Stomach (tissue), 9 donors: Measurements from ENCODE around the gene ITGB8. TPM values are rescaled to one million over a fixed set of nuclear protein-coding genes. Genes with fewer than 3 reads are reported as not detected.

Experiments
- DNase-seq, 2 donors: peaks; one replicate each; pipeline versions ENCODE4 v3.0.0 to v3.0.0-alpha.2; 2013 to 2019
- H3K27ac ChIP-seq, 5 donors: fragments of 200-600 bp in 4 of 5; sonication (generic) in 4 of 5; one replicate each; pipeline ENCODE4 v1.5.1; 2013 to 2019; ENCODE audit warnings: mild to moderate bottlenecking in 1 of 5, moderate library complexity in 1 of 5
- H3K27me3 ChIP-seq, 3 donors: fragments of 200-600 bp; sonication (generic); one replicate each; pipeline ENCODE4 v1.5.1; 2017 to 2019; ENCODE audit warnings: mixed run types in 1 of 3
- H3K36me3 ChIP-seq, 4 donors: fragments of 200-600 bp; sonication (generic); 1 replicate in 3 of 4; 2 replicates in 1 of 4; pipeline ENCODE4 v1.5.1; 2016 to 2019
- H3K4me1 ChIP-seq, 4 donors: fragments of 200-600 bp; sonication (generic); one replicate each; pipeline ENCODE4 v1.5.1; 2016 to 2019
- H3K4me3 ChIP-seq, 4 donors: fragments of 200-600 bp; sonication (generic) in 3 of 4; one replicate each; pipeline ENCODE4 v1.5.1; 2016 to 2019; ENCODE audit warnings: mild to moderate bottlenecking in 1 of 4
- H3K9me3 ChIP-seq, 4 donors: fragments of 200-600 bp; sonication (generic); one replicate each; pipeline ENCODE4 v1.5.1; 2016 to 2019
- EP300 ChIP-seq: sonication (generic); formaldehyde crosslinking; IDR thresholded peaks from one replicate; pipeline ENCODE4 v1.6.1; 2017; ENCODE audit warnings: antibody characterized with exemption
- POLR2A ChIP-seq, 4 donors: fragments of 450-650 bp; IDR thresholded peaks; one replicate each; pipeline ENCODE4 v1.6.1; 2016; ENCODE audit warnings: antibody characterized with exemption in 4 of 4, control low read depth in 2 of 4, mild to moderate bottlenecking in 1 of 4, moderate library complexity in 1 of 4
- POLR2AphosphoS5 ChIP-seq, 3 donors: sonication (generic); formaldehyde crosslinking; IDR thresholded peaks; one replicate each; pipeline ENCODE4 v1.6.1; 2016; ENCODE audit warnings: antibody characterized with exemption in 3 of 3
- WGBS, 5 donors: extraction: QIAGEN DNeasy Blood & Tissue Kit in 3 of 5; methylation state at CpG; one replicate each; pipeline versions ENCODE4 v1.1.5 to v1.1.7; 2013 to 2018; 5-methylcytosine and 5-hydroxymethylcytosine counted together
- intact Hi-C: fragments of 100-400 bp; cut with DNase I; formaldehyde crosslinking; loops from one replicate; pipeline ENCODE4 v1.15.1; 2023; ENCODE audit warnings: low total_unique reads
- polyA plus RNA-seq, 3 donors: library from polyadenylated mRNA; stranded (reverse); fragments of 200-250 nt; gene quantifications; one replicate each; pipeline ENCODE4 v1.2.3, GENCODE V29; 2013
- total RNA-seq, 5 donors: library from RNA; depleted of rRNA; stranded (reverse); fragments of >200 nt; gene quantifications; one replicate each; pipeline versions ENCODE4 v1.1.0 to v1.2.3, GENCODE V29; 2014 to 2016
- TF ChIP-seq, protein P1 (sequence below), 7 experiments: fragments of 450-650 bp in 4 of 7; fragments of 200-600 bp in 3 of 7; sonication (generic) in 3 of 7; IDR thresholded peaks; one replicate each; pipeline ENCODE4 v1.5.1; 2016 to 2019; ENCODE audit warnings: antibody characterized with exemption in 7 of 7, control low read depth in 2 of 7, mild to moderate bottlenecking in 1 of 7
- donor health status: healthy with polysubstance abuse.
- donor health status: Bipolar disorder and iron deficiency.
- donor health status: healthy.

The ITGB8 gene
- total and polyA plus RNA-seq, 8 donors = 1.1 to 31.9 (median 6.5) TPM

DNA sequence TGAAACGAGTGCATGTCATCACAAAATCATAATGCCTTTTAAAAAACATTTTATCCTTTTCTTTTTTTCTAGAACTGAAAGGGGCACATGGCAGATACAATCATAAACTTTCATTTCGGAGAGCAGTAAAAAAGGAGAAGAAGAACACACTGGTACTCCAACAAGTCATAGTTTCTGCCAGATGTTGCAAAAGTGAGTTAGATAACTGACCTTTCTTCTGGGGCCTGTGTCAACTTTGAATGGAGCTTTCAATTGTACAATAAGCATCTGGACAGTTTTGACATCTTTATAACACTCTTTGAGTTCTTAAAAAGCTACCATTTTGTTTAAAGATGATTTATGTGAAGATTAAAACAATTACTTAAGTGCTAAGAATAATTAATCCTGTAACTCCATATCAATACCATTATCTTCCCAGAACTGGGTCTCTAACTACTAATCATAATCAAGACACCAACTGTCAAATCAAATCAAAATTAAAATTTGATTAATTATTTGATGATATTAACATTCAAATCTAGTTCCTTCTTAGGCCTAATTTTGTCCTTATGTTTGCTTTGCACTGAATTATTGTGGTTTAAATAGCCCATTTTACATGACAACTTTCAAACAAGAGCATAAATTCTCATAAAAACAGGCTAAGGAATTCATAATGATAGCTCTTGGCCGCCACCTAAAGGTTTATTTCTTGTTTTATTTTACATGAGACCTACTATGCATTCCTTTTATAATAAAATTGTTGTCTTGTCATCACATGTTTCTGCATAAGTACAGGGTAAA, 19.5 kb upstream of the ITGB8 start:
- Histone ChIP-seq H3K27me3 (no peaks in the 10 kb centered on the region), H3K36me3 (no peaks in the 10 kb centered on the region), H3K4me3 (no peak overlapping the region), H3K4me1 (no peaks in the 10 kb centered on the region), H3K27ac (no peak overlapping the region), H3K9me3 (no peaks in the 10 kb centered on the region)
- WGBS, 5 donors = 42 to 59% (median 55%) methylated on average over 3 of the region's 3 CpGs
- TF ChIP-seq POLR2A (IDR thresholded peaks at IDR 0.05) = no peak
- TF ChIP-seq, protein P1, sequence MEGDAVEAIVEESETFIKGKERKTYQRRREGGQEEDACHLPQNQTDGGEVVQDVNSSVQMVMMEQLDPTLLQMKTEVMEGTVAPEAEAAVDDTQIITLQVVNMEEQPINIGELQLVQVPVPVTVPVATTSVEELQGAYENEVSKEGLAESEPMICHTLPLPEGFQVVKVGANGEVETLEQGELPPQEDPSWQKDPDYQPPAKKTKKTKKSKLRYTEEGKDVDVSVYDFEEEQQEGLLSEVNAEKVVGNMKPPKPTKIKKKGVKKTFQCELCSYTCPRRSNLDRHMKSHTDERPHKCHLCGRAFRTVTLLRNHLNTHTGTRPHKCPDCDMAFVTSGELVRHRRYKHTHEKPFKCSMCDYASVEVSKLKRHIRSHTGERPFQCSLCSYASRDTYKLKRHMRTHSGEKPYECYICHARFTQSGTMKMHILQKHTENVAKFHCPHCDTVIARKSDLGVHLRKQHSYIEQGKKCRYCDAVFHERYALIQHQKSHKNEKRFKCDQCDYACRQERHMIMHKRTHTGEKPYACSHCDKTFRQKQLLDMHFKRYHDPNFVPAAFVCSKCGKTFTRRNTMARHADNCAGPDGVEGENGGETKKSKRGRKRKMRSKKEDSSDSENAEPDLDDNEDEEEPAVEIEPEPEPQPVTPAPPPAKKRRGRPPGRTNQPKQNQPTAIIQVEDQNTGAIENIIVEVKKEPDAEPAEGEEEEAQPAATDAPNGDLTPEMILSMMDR (IDR thresholded peaks at IDR 0.05) = peak in 2 of 7 experiments; percentile 14 to 40
- DNase-seq = peak in 1 of 2 donors; percentile 62
- intact Hi-C loops = no loop called here

DNA sequence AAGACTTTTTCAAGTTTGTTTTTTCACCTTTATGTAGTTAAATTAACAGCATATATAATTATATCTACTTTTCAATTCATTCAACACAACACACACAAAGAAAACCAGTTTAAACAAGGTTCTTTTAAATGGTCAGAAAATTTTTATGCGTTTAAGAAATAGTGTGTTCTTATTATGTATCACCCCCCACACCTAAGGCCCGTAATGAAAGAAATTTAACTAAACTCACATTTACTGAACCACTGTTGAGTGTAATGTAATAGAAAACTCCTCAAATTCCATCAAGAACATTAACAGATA, 19.0 kb upstream of the ITGB8 start:
- WGBS, 5 donors = 86 to 96% (median 91%) methylated on average over 2 of the region's 2 CpGs
- H3K4me1 ChIP-seq = no peaks in the 10 kb centered on the region
- no peak overlapping the region for H3K27ac ChIP-seq
- no peaks in the 10 kb centered on the region for H3K36me3 ChIP-seq
- DNase-seq = no peak
- H3K4me3 ChIP-seq = no peak overlapping the region
- H3K27me3 ChIP-seq = no peaks in the 10 kb centered on the region
- intact Hi-C loops = no loop called here
- TF ChIP-seq EP300 = no peak
- TF ChIP-seq, protein P1 (IDR thresholded peaks at IDR 0.05) = peak in 2 of 7 experiments; percentile 4 to 6
- H3K9me3 ChIP-seq = no peaks in the 10 kb centered on the region

DNA sequence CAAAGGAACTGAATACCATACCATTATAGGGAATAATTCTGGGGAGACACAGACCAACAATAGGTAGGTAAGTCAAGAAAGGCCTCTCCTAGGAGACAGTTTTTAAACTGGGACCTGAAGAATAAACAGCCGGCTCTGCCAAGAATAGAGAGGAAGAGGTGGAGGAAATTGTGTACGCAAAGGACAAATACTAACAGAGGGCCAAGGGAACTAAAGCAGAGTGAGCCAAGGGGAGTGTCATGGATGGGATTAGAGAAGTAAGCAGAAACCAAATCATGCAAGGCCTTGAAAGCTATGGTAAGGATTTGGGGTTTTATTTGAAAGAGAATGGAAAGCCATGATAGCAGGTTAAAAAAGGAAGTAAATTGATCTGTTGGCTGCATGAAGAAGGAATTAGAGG, 18.1 kb upstream of the ITGB8 start:
- H3K36me3 ChIP-seq = no peaks in the 10 kb centered on the region
- intact Hi-C loops = no loop called here
- DNase-seq = no peak
- H3K27ac ChIP-seq = no peak overlapping the region
- H3K4me1 ChIP-seq = no peaks in the 10 kb centered on the region
- no peak overlapping the region for H3K4me3 ChIP-seq
- WGBS, 5 donors = 12 to 41% (median 34%) methylated on average over 2 of the region's 2 CpGs
- H3K9me3 ChIP-seq = no peaks in the 10 kb centered on the region
- H3K27me3 ChIP-seq = no peaks in the 10 kb centered on the region
- TF ChIP-seq POLR2AphosphoS5 (IDR thresholded peaks at IDR 0.05) = no peak
- TF ChIP-seq POLR2A (IDR thresholded peaks at IDR 0.05) = no peak
- TF ChIP-seq EP300 = no peak
- TF ChIP-seq, protein P1 (IDR thresholded peaks at IDR 0.05) = no peak

DNA sequence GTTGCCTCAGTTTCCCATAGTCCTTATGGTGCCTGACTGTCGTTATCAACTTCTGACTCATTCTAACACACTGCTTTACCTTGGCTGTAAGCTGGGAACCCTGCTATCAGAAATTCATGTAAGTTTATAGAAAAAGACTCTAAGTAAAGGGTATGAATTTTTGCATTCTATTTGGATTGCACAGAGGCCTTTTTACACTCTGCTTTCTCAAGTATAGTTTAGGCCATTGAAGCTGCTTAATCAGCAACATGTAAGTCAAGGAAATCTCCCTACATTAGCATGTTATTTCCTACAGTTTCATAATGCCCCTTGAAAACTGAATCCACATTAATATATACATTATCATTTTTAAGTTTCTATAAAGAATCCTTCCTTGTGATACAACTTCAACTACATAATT, 17.1 kb upstream of the ITGB8 start:
- no peak overlapping the region for H3K4me3 ChIP-seq
- no peak for DNase-seq
- H3K4me1 ChIP-seq = no peaks in the 10 kb centered on the region
- H3K9me3 ChIP-seq = no peaks in the 10 kb centered on the region
- WGBS, 5 donors = 73 to 91% (median 86%) methylated on average over 1 of the region's 1 CpG
- no peaks in the 10 kb centered on the region for H3K27me3 ChIP-seq
- H3K36me3 ChIP-seq = no peaks in the 10 kb centered on the region
- no peak overlapping the region for H3K27ac ChIP-seq
- intact Hi-C loops = no loop called here
- TF ChIP-seq POLR2AphosphoS5 (IDR thresholded peaks at IDR 0.05) (no peak), EP300 (no peak), POLR2A (IDR thresholded peaks at IDR 0.05) (no peak)
- TF ChIP-seq, protein P1 (IDR thresholded peaks at IDR 0.05) = no peak
